ENCODE measurements around the gene HPCA. TPM values are rescaled to one million over a fixed set of nuclear protein-coding genes. Genes with fewer than 3 reads are reported as not detected.

HPCA gene
- total RNA-seq, 1 experiment from 2014 or later, result 1.2 TPM

GRCh38 chr1:32929366-32929765, 43.1 kb downstream of the HPCA start:
- Histone ChIP-seq H2BK15ac (ENCODE audit: low read depth, low read length) (no peak overlapping the region), H3K27ac (ENCODE audit: insufficient read length, low read depth, low read length) (no peak overlapping the region), H4K20me1 (ENCODE audit: control insufficient read depth, insufficient read depth, insufficient read length) (no peaks in the 10 kb centered on the region), H3K4me2 (ENCODE audit: insufficient read depth, insufficient read length, low read length) (no peak overlapping the region), H2BK5ac (ENCODE audit: insufficient read length, low read length) (no peak overlapping the region), H3K23me2 (ENCODE audit: insufficient read length, low read depth, low read length, poor library complexity, severe bottlenecking) (peaks cover 12% of the 10 kb centered on the region), H3K27me3 (ENCODE audit: insufficient read depth, low read length) (peaks cover 10% of the 10 kb centered on the region; the same call in 1 of the 2 replicates), H3K79me2 (ENCODE audit: insufficient read depth, low read length) (no peaks in the 10 kb centered on the region), H4K91ac (ENCODE audit: insufficient read length, low read depth, low read length) (no peak overlapping the region), H2BK120ac (ENCODE audit: low read depth, low read length, poor library complexity, severe bottlenecking) (no peak overlapping the region), H4K5ac (ENCODE audit: insufficient read length, low read depth, low read length) (no peak overlapping the region), H3K79me1 (ENCODE audit: insufficient read depth, low read depth, low read length, poor library complexity, severe bottlenecking) (no peaks in the 10 kb centered on the region), H2BK20ac (ENCODE audit: low read depth, low read length, poor library complexity, severe bottlenecking) (no peak overlapping the region), H3K56ac (ENCODE audit: insufficient read length, low read depth, low read length) (no peak overlapping the region), H3K9me3 (ENCODE audit: control insufficient read depth, low read depth, low read length) (no peaks in the 10 kb centered on the region), H3K14ac (ENCODE audit: insufficient read depth, low read length) (no peak overlapping the region), H3K9ac (ENCODE audit: extremely low read depth, insufficient read length, low read length) (no peak overlapping the region), H3K18ac (ENCODE audit: insufficient read length, low read depth, low read length) (no peak overlapping the region), H3K23ac (ENCODE audit: insufficient read length, low read depth, low read length) (no peak overlapping the region), H2AFZ (ENCODE audit: low read length) (no peak overlapping the region), H3K4me1 (ENCODE audit: insufficient read depth, low read length) (no peaks in the 10 kb centered on the region), H2BK12ac (ENCODE audit: insufficient read length, low read depth, low read length) (no peak overlapping the region), H4K8ac (replicated peaks; ENCODE audit: insufficient read length, low read depth, low read length) (no peak overlapping the region), H3T11ph (ENCODE audit: low read length) (no peak overlapping the region), H3K4ac (ENCODE audit: low read depth, low read length) (no peak overlapping the region), H2AK5ac (ENCODE audit: insufficient read length, low read length) (no peak overlapping the region)
- DNase-seq, result no peak
- WGBS (ENCODE audit: extremely low coverage, insufficient read length, low lambda C conversion rate), result no CpG with 5 or more reads among the region's 2 CpGs
- Mint-ChIP-seq H3K27ac (no peak overlapping the region), H3K27me3 (ENCODE audit: low read depth) (peaks cover 60% of the 10 kb centered on the region), H3K9me3 (peaks cover 5 to 9% of the 10 kb centered on the region in 2 experiments; a peak in 4 of 5 replicates), H3K4me1 (peaks cover 25 to 33% of the 10 kb centered on the region in 2 experiments), H3K4me3 (no peak overlapping the region), H3K36me3 (ENCODE audit: insufficient read depth in 1 of 3, low read depth in 3 of 3) (no peaks in the 10 kb centered on the region)
- no peak for TF ChIP-seq CTCF (conservative IDR thresholded peaks at IDR 0.05)
